H1 (cell line): ENCODE data around the gene TRIM44. TPM values are rescaled to one million over a fixed set of nuclear protein-coding genes. Genes with fewer than 3 reads are reported as not detected.

Source experiments
- CTCF ChIA-PET: fragments of 300-600 bp; sonication (Branson Sonifier 250); formaldehyde crosslinking; loops from one replicate; lab custom pipeline; 2021; ENCODE audit not compliant: partially characterized antibody; lab: Charles Lee
- POLR2A ChIA-PET: fragments of 300-600 bp; sonication (Branson Sonifier 250); formaldehyde crosslinking; loops from one replicate; lab custom pipeline; 2021; ENCODE audit warnings: inconsistent platforms; ENCODE audit not compliant: partially characterized antibody; lab: Charles Lee
- DNase-seq, 2 experiments: peaks; one replicate each; pipeline versions ENCODE4 v3.0.0 to v3.0.0-alpha.2; 2010 to 2022; ENCODE audit warnings: low spot score in 2 of 2, low read depth in 1 of 2, mixed read lengths in 1 of 2
- FAIRE-seq: peaks from 2 replicates; lab custom pipeline; 2011; peaks lifted over from hg19 to GRCh38; lab: Jason Lieb, UNC
- H2AFZ ChIP-seq: 2 replicates; pipeline ENCODE4 v1.8.1; 2012; ENCODE audit warnings: low read length, inconsistent platforms
- H2AK5ac ChIP-seq: 2 replicates; pipeline ENCODE4 v1.6.1; 2013; ENCODE audit warnings: low read depth, low read length
- H2BK120ac ChIP-seq: replicated peaks from 2 replicates; pipeline ENCODE3; 2013; ENCODE audit warnings: low read depth, low read length, inconsistent platforms
- H2BK12ac ChIP-seq: 2 replicates; pipeline ENCODE4 v1.6.1; 2013; ENCODE audit warnings: low read depth, low read length
- H2BK15ac ChIP-seq: 2 replicates; pipeline ENCODE4 v1.6.1; 2013; ENCODE audit warnings: low read length
- H2BK20ac ChIP-seq: 2 replicates; pipeline ENCODE4 v1.6.1; 2013; ENCODE audit warnings: low read length
- H2BK5ac ChIP-seq: 2 replicates; pipeline ENCODE4 v1.6.1; 2013; ENCODE audit warnings: low read depth, low read length
- H3K14ac ChIP-seq: 2 replicates; pipeline ENCODE4 v1.6.1; 2013; ENCODE audit warnings: inconsistent platforms; ENCODE audit not compliant: insufficient read length
- H3K18ac ChIP-seq: 2 replicates; pipeline ENCODE4 v1.6.1; 2013; ENCODE audit warnings: low read length; ENCODE audit errors: extremely low read depth
- H3K23ac ChIP-seq: 2 replicates; pipeline ENCODE4 v1.6.1; 2013; ENCODE audit warnings: inconsistent platforms; ENCODE audit not compliant: insufficient read length
- H3K23me2 ChIP-seq: 2 replicates; pipeline ENCODE4 v1.6.1; 2013; ENCODE audit warnings: low read depth, low read length
- H3K27ac ChIP-seq: 2 replicates; pipeline ENCODE4 v1.6.1; 2011; ENCODE audit warnings: low read depth, low read length, inconsistent platforms
- H3K27me3 ChIP-seq, 4 experiments: replicated peaks in 1 of 4; 1 replicate in 1 of 4; 2 replicates in 3 of 4; pipeline versions ENCODE4 v1.6.1 to v1.8.1; 2011 to 2013; ENCODE audit warnings: low read length in 3 of 4, mild to moderate bottlenecking in 3 of 4, inconsistent platforms in 2 of 4, mixed read lengths in 2 of 4, moderate library complexity in 1 of 4; ENCODE audit not compliant: control insufficient read depth in 3 of 4, insufficient read depth in 3 of 4; ENCODE audit errors: extremely low read depth in 1 of 4
- H3K36me3 ChIP-seq, 4 experiments: 2 replicates each; pipeline versions ENCODE4 v1.6.1 to v1.8.1; 2011 to 2013; ENCODE audit warnings: mild to moderate bottlenecking in 4 of 4, low read length in 3 of 4, moderate library complexity in 2 of 4, control low read depth in 1 of 4, inconsistent platforms in 1 of 4; ENCODE audit not compliant: insufficient read depth in 4 of 4, control insufficient read depth in 2 of 4
- H3K4ac ChIP-seq: replicated peaks from 2 replicates; pipeline ENCODE3; 2013; ENCODE audit warnings: low read length, low read depth, mixed read lengths, inconsistent platforms; ENCODE audit not compliant: insufficient read length
- H3K4me1 ChIP-seq, 4 experiments: replicated peaks in 1 of 4; 1 replicate in 1 of 4; 2 replicates in 3 of 4; pipeline versions ENCODE4 v1.6.1 to v1.8.1; 2011 to 2013; ENCODE audit warnings: low read length in 3 of 4, inconsistent platforms in 2 of 4, mixed read lengths in 1 of 4; ENCODE audit not compliant: insufficient read depth in 4 of 4, control insufficient read depth in 3 of 4
- H3K4me2 ChIP-seq, 2 experiments: 2 replicates each; pipeline versions ENCODE4 v1.6.1 to v1.8.1; 2011 to 2013; ENCODE audit warnings: low read depth in 2 of 2, low read length in 2 of 2, control low read depth in 1 of 2, inconsistent platforms in 1 of 2, mild to moderate bottlenecking in 1 of 2; ENCODE audit not compliant: insufficient read depth in 1 of 2
- H3K4me3 ChIP-seq, 4 experiments: fragments of 200-600, 300-600 bp in 1 of 4; sonication (generic), shearing (Covaris generic), sonication (Bioruptor Twin) in 1 of 4; 2 replicates each; pipeline versions ENCODE4 v1.5.1 to v1.8.1; 2011 to 2016; ENCODE audit warnings: low read length in 4 of 4, low read depth in 3 of 4, control low read depth in 2 of 4, inconsistent platforms in 2 of 4, mild to moderate bottlenecking in 2 of 4, mixed read lengths in 1 of 4, moderate library complexity in 1 of 4; ENCODE audit not compliant: insufficient read depth in 2 of 4; ENCODE audit errors: extremely low read depth in 1 of 4
- H3K56ac ChIP-seq: replicated peaks from 2 replicates; pipeline ENCODE3; 2013; ENCODE audit warnings: low read depth, mild to moderate bottlenecking, mixed read lengths, low read length, inconsistent platforms; ENCODE audit not compliant: insufficient read length
- H3K79me1 ChIP-seq: 2 replicates; pipeline ENCODE4 v1.6.1; 2013; ENCODE audit warnings: low read depth, low read length, control low read depth
- H3K79me2 ChIP-seq, 2 experiments: 2 replicates each; pipeline versions ENCODE4 v1.6.1 to v1.8.1; 2012 to 2013; ENCODE audit warnings: low read length in 2 of 2, mild to moderate bottlenecking in 2 of 2, inconsistent platforms in 1 of 2; ENCODE audit not compliant: insufficient read depth in 2 of 2, control insufficient read depth in 1 of 2
- H3K9ac ChIP-seq, 4 experiments: replicated peaks in 1 of 4; 1 replicate in 1 of 4; 2 replicates in 3 of 4; pipeline versions ENCODE4 v1.6.1 to v1.8.1; 2011 to 2013; ENCODE audit warnings: low read depth in 3 of 4, low read length in 3 of 4, control low read depth in 2 of 4, mild to moderate bottlenecking in 2 of 4, moderate library complexity in 2 of 4, inconsistent platforms in 1 of 4; ENCODE audit errors: extremely low read depth in 1 of 4
- H3K9me3 ChIP-seq, 2 experiments: 2 replicates each; pipeline versions ENCODE4 v1.6.1 to v1.8.1; 2012 to 2013; ENCODE audit warnings: mild to moderate bottlenecking in 2 of 2, moderate library complexity in 2 of 2, control low read depth in 1 of 2, inconsistent platforms in 1 of 2, low read depth in 1 of 2, low read length in 1 of 2, mixed read lengths in 1 of 2; ENCODE audit not compliant: insufficient read depth in 2 of 2
- H4K20me1 ChIP-seq, 2 experiments: replicated peaks in 1 of 2; 2 replicates each; pipeline versions ENCODE3 to v1.8.1; 2011 to 2013; ENCODE audit warnings: inconsistent platforms in 2 of 2, low read length in 2 of 2, mild to moderate bottlenecking in 1 of 2; ENCODE audit not compliant: insufficient read depth in 2 of 2, control insufficient read depth in 1 of 2
- H4K5ac ChIP-seq: 2 replicates; pipeline ENCODE4 v1.6.1; 2013; ENCODE audit warnings: low read length, low read depth, mixed read lengths, inconsistent platforms; ENCODE audit not compliant: insufficient read length
- H4K8ac ChIP-seq: 2 replicates; pipeline ENCODE4 v1.8.0; 2013; ENCODE audit warnings: mild to moderate bottlenecking, moderate library complexity, low read length, inconsistent platforms; ENCODE audit not compliant: insufficient read depth; ENCODE audit errors: extremely low read depth
- H4K91ac ChIP-seq: replicated peaks from 2 replicates; pipeline ENCODE3; 2013; ENCODE audit warnings: low read length, mixed read lengths, inconsistent platforms; ENCODE audit not compliant: insufficient read length
- EP300 ChIP-seq, 2 experiments: IDR thresholded peaks; 1 replicate in 1 of 2; 2 replicates in 1 of 2; pipeline ENCODE4 v1.6.1; 2011 to 2012; ENCODE audit warnings: low read depth in 2 of 2, low read length in 2 of 2, mild to moderate bottlenecking in 2 of 2, borderline replicate concordance in 1 of 2, inconsistent platforms in 1 of 2, moderate library complexity in 1 of 2
- FOSL1 ChIP-seq: IDR thresholded peaks from 2 replicates; pipeline ENCODE4 v1.6.1; 2011; ENCODE audit warnings: mild to moderate bottlenecking, low read depth, low read length, moderate library complexity; ENCODE audit not compliant: insufficient read depth
- KDM4A ChIP-seq: IDR thresholded peaks from one replicate; pipeline ENCODE4 v1.7.1; 2012; ENCODE audit warnings: low read depth, mild to moderate bottlenecking, moderate library complexity, low read length, inconsistent platforms; ENCODE audit not compliant: severe bottlenecking
- PHF8 ChIP-seq: fragments of 200-600 bp; sonication (generic); conservative IDR thresholded peaks from 2 replicates; pipeline ENCODE4 v1.7.1; 2012; ENCODE audit warnings: low read depth, mild to moderate bottlenecking, inconsistent platforms, low read length, moderate library complexity
- SIN3A ChIP-seq, 2 experiments: IDR thresholded peaks in 1 of 2; conservative IDR thresholded peaks in 1 of 2; 2 replicates each; pipeline ENCODE4 v1.6.1; 2011 to 2012; ENCODE audit warnings: low read length in 2 of 2, improper control_type of control experiment in 1 of 2, low read depth in 1 of 2, mild to moderate bottlenecking in 1 of 2
- SIRT6 ChIP-seq: IDR thresholded peaks from one replicate; pipeline ENCODE4 v1.7.1; 2012; ENCODE audit warnings: low read length, inconsistent platforms
- SP1 ChIP-seq: IDR thresholded peaks from 2 replicates; pipeline ENCODE4 v1.6.1; 2011; ENCODE audit warnings: low read depth, low read length
- SRF ChIP-seq: IDR thresholded peaks from 2 replicates; pipeline ENCODE4 v1.6.1; 2011; ENCODE audit warnings: mild to moderate bottlenecking, low read depth, low read length, moderate library complexity
- TAF1 ChIP-seq: IDR thresholded peaks from 2 replicates; pipeline ENCODE4 v1.6.1; 2011; ENCODE audit warnings: mild to moderate bottlenecking, low read depth, low read length
- TEAD4 ChIP-seq: IDR thresholded peaks from 2 replicates; pipeline ENCODE4 v1.6.1; 2012; ENCODE audit warnings: low read depth, low read length, inconsistent platforms, mixed read lengths
- WGBS, 2 experiments: shearing (Covaris generic) in 1 of 2; methylation state at CpG; one replicate each; pipeline versions ENCODE4 v1.1.6 to v1.1.7; 2013 to 2015; ENCODE audit warnings: low lambda C conversion rate in 2 of 2, mixed read lengths in 2 of 2, inconsistent platforms in 1 of 2, low coverage in 1 of 2, missing lambda C conversion rate in 1 of 2; ENCODE audit not compliant: insufficient replicate concordance in 2 of 2, insufficient coverage in 1 of 2, insufficient read length in 1 of 2; ENCODE audit errors: extremely low coverage in 1 of 2, missing lambda C conversion rate in 1 of 2; 5-methylcytosine and 5-hydroxymethylcytosine counted together
- polyA plus RNA-seq, 7 experiments: library from polyadenylated mRNA; depleted of rRNA in 3 of 7; stranded (reverse) in 5 of 7; unstranded in 2 of 7; fragments of >200 nt in 5 of 7; fragments of 200-250 nt in 2 of 7; gene quantifications; 1 replicate in 5 of 7; 2 replicates in 1 of 7; 4 replicates in 1 of 7; pipeline versions ENCODE4 v1.2.1 to v1.2.3, GENCODE V29; 2011 to 2013; ENCODE audit warnings: missing spikeins in 2 of 7, mixed read lengths in 2 of 7
- total RNA-seq: library from RNA; stranded (reverse); fragmentation: NEBNext Ultra II Directional; extraction: Animal tissue kit (Norgen Biotek cat#: 25700); gene quantifications from 2 replicates; pipeline ENCODE4 v1.2.1, GENCODE V29; 2021
- TF ChIP-seq, protein P1 (sequence below): IDR thresholded peaks from 2 replicates; pipeline ENCODE4 v1.6.1; 2012; ENCODE audit warnings: low read length, inconsistent platforms
- TF ChIP-seq, protein P2 (sequence below): IDR thresholded peaks from 2 replicates; pipeline ENCODE4 v1.6.1; 2012; ENCODE audit warnings: inconsistent platforms

The TRIM44 gene
- total and polyA plus RNA-seq, 2 of the 8 experiments (the other 6 are each of a cell fraction or from before 2014, with no cell fraction given): 13.9 to 34.4 TPM

DNA sequence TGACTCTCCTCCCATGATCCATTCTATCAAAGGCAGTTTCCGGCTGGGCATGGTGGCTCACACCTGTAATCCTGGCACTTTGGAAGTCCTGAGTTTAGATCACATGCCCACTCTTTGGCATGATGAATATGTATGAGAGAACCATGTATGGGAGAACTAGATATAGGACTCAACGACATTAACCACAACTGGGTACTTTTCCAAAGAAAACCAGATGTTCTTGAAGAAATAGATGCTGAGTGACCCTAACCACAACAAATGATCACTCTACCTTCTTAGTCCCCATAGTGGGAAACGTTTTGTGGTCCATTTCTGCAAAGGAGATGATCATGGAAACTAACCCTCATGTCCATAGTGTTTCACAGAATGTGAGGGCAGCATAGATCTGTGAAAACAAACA is 30.7 kb upstream of the TRIM44 start:
- 82% methylated on average over 3 of the region's 3 CpGs; no CpG with 5 or more reads in 1 of the 2 experiments for WGBS, 2 experiments

More for the DNA sequence above, 30.7 kb upstream of the TRIM44 start:
- Histone ChIP-seq H3K56ac (no peak overlapping the region), H3K36me3 (no peaks in the 10 kb centered on the region), H3K4me1 (no peaks in the 10 kb centered on the region), H3K27me3 (no peaks in the 10 kb centered on the region), H4K20me1 (no peaks in the 10 kb centered on the region), H3K18ac (no peak overlapping the region), H3K4me3 (no peak overlapping the region), H3K9ac (no peak overlapping the region), H2AK5ac (no peak overlapping the region), H2BK120ac (no peak overlapping the region), H3K79me1 (no peaks in the 10 kb centered on the region), H2AFZ (no peak overlapping the region), H3K27ac (no peak overlapping the region), H2BK20ac (no peak overlapping the region), H2BK15ac (no peak overlapping the region), H3K14ac (no peak overlapping the region), H4K8ac (no peak overlapping the region), H3K23me2 (no peaks in the 10 kb centered on the region), H3K4ac (no peak overlapping the region), H2BK12ac (no peak overlapping the region), H3K23ac (no peak overlapping the region), H3K9me3 (no peaks in the 10 kb centered on the region), H4K5ac (no peak overlapping the region), H4K91ac (no peak overlapping the region), H2BK5ac (no peak overlapping the region), H3K79me2 (no peaks in the 10 kb centered on the region), H3K4me2 (no peak overlapping the region)
- TF ChIP-seq, protein P1, sequence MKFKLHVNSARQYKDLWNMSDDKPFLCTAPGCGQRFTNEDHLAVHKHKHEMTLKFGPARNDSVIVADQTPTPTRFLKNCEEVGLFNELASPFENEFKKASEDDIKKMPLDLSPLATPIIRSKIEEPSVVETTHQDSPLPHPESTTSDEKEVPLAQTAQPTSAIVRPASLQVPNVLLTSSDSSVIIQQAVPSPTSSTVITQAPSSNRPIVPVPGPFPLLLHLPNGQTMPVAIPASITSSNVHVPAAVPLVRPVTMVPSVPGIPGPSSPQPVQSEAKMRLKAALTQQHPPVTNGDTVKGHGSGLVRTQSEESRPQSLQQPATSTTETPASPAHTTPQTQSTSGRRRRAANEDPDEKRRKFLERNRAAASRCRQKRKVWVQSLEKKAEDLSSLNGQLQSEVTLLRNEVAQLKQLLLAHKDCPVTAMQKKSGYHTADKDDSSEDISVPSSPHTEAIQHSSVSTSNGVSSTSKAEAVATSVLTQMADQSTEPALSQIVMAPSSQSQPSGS: no peak
- TF ChIP-seq SP1: no peak
- TF ChIP-seq TEAD4: no peak
- TF ChIP-seq SRF: no peak
- TF ChIP-seq, protein P2, sequence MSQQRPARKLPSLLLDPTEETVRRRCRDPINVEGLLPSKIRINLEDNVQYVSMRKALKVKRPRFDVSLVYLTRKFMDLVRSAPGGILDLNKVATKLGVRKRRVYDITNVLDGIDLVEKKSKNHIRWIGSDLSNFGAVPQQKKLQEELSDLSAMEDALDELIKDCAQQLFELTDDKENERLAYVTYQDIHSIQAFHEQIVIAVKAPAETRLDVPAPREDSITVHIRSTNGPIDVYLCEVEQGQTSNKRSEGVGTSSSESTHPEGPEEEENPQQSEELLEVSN: no peak
- no peak for TF ChIP-seq SIRT6
- TF ChIP-seq PHF8: no peak
- TF ChIP-seq EP300 (IDR thresholded peaks at IDR 0.05; ENCODE audit: borderline replicate concordance in 1 of 2, low read depth in 2 of 2, low read length in 2 of 2): no peak
- TF ChIP-seq SIN3A (conservative IDR thresholded peaks at IDR 0.05 in 1 of 2, IDR thresholded peaks at IDR 0.05 in 1 of 2; ENCODE audit: low read depth in 1 of 2, low read length in 2 of 2): no peak
- TF ChIP-seq FOSL1: no peak
- TF ChIP-seq TAF1: no peak
- TF ChIP-seq KDM4A: no peak
- ChIA-PET POLR2A (no interaction called here), CTCF (no interaction called here)
- FAIRE-seq: no peak
- DNase-seq: no peak
